ENCODE measurements around the gene SMARCE1. TPM values are rescaled to one million over a fixed set of nuclear protein-coding genes. Genes with fewer than 3 reads are reported as not detected.
A peak's percentile ranks its signal among the peaks of the same experiment; 100 is the strongest.

The SMARCE1 gene
- polyA plus RNA-seq, 2 of the 4 experiments (the other 2 are of a cell fraction), result 109 to 111 TPM

DNA sequence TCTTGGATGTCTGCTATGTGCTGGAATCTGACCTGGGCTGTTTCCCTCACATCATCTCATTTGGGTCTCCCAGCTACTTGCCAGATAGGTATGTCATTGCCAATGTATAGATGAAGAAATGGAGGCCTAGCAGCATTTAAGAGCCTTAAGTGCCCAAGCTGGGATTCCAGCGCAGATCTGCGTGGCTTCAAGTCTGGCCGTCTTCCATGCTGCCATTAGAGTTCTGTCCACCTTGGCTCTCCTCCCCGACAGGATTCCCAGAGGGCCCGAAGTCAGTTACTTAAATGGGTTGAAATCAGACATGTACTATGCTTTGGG, 49.4 kb downstream of the SMARCE1 start:
- FAIRE-seq (no peak), ATAC-seq (no peak), DNase-seq (ENCODE audit: low read depth in 1 of 2, low spot score in 1 of 2) (no peak)
- H3K9me3 ChIP-seq, result peaks cover 5% of the 10 kb centered on the region; the same call in 1 of the 3 replicates
- WGBS (ENCODE audit: missing lambda C conversion rate), result 80% methylated on average over 5 of the region's 5 CpGs
- no peak overlapping the region for H3K27ac ChIP-seq
- H3K4me2 ChIP-seq, result no peak overlapping the region
- ChIA-PET POLR2A (no interaction called here), CTCF (interaction anchor here (0.7 to 1.4 kb wide), 6 partner anchors 9 to 1064 kb away, joined by 3 to 4 read pairs (median 3); no protein-coding TSS in a partner anchor)
- H3K4me3 ChIP-seq, result no peak overlapping the region
- H3K4me1 ChIP-seq, result no peaks in the 10 kb centered on the region
- TF ChIP-seq TP53 (CRISPR knock-in tag; IDR thresholded peaks at IDR 0.05), result no peak
- TF ChIP-seq HOXB5 (CRISPR knock-in tag; IDR thresholded peaks at IDR 0.05), result no peak
- no peak for TF ChIP-seq RNF2 (IDR thresholded peaks at IDR 0.05; ENCODE audit: borderline replicate concordance, low read depth)
- TF ChIP-seq EHF (CRISPR knock-in tag; IDR thresholded peaks at IDR 0.05), result no peak
- no peak for TF ChIP-seq RAD21 (conservative IDR thresholded peaks at IDR 0.05 in 1 of 2, IDR thresholded peaks at IDR 0.05 in 1 of 2)
- TF ChIP-seq ESRRA (IDR thresholded peaks at IDR 0.05; ENCODE audit: borderline replicate concordance, low read length), result no peak
- TF ChIP-seq FOXS1 (CRISPR knock-in tag; IDR thresholded peaks at IDR 0.05), result no peak
- TF ChIP-seq JUN (IDR thresholded peaks at IDR 0.05), result no peak
- TF ChIP-seq MAFK (IDR thresholded peaks at IDR 0.05; ENCODE audit: partially characterized antibody), result no peak
- no peak for TF ChIP-seq EP300 (IDR thresholded peaks at IDR 0.05)
- TF ChIP-seq FOSL2 (IDR thresholded peaks at IDR 0.05), result no peak
- TF ChIP-seq FOSL2 (CRISPR knock-in tag; IDR thresholded peaks at IDR 0.05), result no peak
- TF ChIP-seq, protein P1, sequence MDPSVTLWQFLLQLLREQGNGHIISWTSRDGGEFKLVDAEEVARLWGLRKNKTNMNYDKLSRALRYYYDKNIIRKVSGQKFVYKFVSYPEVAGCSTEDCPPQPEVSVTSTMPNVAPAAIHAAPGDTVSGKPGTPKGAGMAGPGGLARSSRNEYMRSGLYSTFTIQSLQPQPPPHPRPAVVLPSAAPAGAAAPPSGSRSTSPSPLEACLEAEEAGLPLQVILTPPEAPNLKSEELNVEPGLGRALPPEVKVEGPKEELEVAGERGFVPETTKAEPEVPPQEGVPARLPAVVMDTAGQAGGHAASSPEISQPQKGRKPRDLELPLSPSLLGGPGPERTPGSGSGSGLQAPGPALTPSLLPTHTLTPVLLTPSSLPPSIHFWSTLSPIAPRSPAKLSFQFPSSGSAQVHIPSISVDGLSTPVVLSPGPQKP (IDR thresholded peaks at IDR 0.05; ENCODE audit: low read depth, low read length), result no peak
- TF ChIP-seq, protein P2, sequence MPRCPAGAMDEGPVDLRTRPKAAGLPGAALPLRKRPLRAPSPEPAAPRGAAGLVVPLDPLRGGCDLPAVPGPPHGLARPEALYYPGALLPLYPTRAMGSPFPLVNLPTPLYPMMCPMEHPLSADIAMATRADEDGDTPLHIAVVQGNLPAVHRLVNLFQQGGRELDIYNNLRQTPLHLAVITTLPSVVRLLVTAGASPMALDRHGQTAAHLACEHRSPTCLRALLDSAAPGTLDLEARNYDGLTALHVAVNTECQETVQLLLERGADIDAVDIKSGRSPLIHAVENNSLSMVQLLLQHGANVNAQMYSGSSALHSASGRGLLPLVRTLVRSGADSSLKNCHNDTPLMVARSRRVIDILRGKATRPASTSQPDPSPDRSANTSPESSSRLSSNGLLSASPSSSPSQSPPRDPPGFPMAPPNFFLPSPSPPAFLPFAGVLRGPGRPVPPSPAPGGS (IDR thresholded peaks at IDR 0.05), result no peak
- TF ChIP-seq MYC (IDR thresholded peaks at IDR 0.05; ENCODE audit: borderline replicate concordance, low read length), result no peak

DNA sequence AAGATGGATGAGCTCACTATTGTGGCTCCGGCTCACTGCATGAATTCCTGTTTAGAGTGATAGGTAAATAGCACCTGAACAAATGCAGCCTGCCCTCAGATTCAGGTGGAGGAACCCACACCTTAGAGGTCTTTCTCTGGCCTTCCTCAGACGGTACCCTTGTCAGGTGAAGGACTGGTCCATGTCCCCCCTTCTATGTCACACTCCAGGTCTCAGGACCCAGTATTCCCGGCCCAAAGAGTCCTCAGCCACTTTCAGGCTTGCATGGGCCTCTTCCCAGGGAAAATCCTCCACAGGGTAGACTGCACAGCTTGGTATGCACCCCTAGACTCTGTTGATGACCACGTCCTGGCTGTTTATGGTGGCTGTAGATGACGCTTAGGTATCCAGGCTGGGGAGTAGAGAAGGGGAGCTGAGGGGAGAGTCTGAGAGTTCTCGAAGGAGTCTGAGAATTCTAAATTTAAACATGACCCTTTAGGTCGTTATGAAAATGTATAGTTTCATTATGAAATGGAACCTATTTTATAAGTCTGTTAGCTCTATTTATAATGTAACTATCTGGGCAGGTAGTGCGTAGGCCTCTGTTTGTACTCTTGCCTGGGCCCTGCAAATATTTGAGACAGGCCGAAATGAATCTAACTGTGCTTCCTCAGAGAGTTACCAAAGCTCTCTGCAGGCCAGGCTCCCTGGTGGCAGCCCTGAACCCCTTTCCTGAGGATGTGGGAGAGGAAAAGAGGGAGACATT, 49.9 kb downstream of the SMARCE1 start:
- H3K4me1 ChIP-seq, result no peaks in the 10 kb centered on the region
- ATAC-seq (no peak), FAIRE-seq (peak; percentile 54), DNase-seq (ENCODE audit: low read depth in 1 of 2, low spot score in 1 of 2) (no peak)
- ChIA-PET POLR2A (no interaction called here), CTCF (interaction anchor here (0.7 to 1.4 kb wide), 7 partner anchors 8 to 1065 kb away, joined by 3 to 4 read pairs (median 3); no protein-coding TSS in a partner anchor)
- TF ChIP-seq NFE2L2 (conservative IDR thresholded peaks at IDR 0.05; ENCODE audit: low read length) (no peak), HOXB5 (CRISPR knock-in tag; IDR thresholded peaks at IDR 0.05) (no peak), RNF2 (IDR thresholded peaks at IDR 0.05; ENCODE audit: borderline replicate concordance, low read depth) (no peak), MAZ (IDR thresholded peaks at IDR 0.05; ENCODE audit: borderline replicate concordance, low read depth, low read length) (no peak), FOXS1 (CRISPR knock-in tag; IDR thresholded peaks at IDR 0.05) (no peak), NPAS2 (CRISPR knock-in tag; IDR thresholded peaks at IDR 0.05; ENCODE audit: borderline replicate concordance) (no peak), HEYL (CRISPR knock-in tag; IDR thresholded peaks at IDR 0.05) (no peak), POLR2AphosphoS2 (conservative IDR thresholded peaks at IDR 0.05; ENCODE audit: low read length) (no peak)
- TF ChIP-seq, protein P3, sequence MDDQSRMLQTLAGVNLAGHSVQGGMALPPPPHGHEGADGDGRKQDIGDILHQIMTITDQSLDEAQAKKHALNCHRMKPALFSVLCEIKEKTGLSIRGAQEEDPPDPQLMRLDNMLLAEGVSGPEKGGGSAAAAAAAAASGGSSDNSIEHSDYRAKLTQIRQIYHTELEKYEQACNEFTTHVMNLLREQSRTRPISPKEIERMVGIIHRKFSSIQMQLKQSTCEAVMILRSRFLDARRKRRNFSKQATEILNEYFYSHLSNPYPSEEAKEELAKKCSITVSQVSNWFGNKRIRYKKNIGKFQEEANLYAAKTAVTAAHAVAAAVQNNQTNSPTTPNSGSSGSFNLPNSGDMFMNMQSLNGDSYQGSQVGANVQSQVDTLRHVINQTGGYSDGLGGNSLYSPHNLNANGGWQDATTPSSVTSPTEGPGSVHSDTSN (IDR thresholded peaks at IDR 0.05), result no peak
- TF ChIP-seq, protein P4, sequence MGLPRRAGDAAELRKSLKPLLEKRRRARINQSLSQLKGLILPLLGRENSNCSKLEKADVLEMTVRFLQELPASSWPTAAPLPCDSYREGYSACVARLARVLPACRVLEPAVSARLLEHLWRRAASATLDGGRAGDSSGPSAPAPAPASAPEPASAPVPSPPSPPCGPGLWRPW (IDR thresholded peaks at IDR 0.05), result no peak
- H3K4me3 ChIP-seq, result no peak overlapping the region
- H3K4me2 ChIP-seq, result no peak overlapping the region
- H3K9me3 ChIP-seq, result peaks cover 5% of the 10 kb centered on the region; the same call in 1 of the 3 replicates
- WGBS (ENCODE audit: missing lambda C conversion rate), result 77% methylated on average over 9 of the region's 9 CpGs
- no peak overlapping the region for H3K27ac ChIP-seq
